Stromal cell of bone marrow (primary cell): Measurements from ENCODE around the gene TAF1A.

Experiments used
- DNase-seq: peaks from one replicate; pipeline ENCODE4 v3.0.0-alpha.2; 2012; ENCODE audit warnings: low read depth

TAF1A gene

DNA sequence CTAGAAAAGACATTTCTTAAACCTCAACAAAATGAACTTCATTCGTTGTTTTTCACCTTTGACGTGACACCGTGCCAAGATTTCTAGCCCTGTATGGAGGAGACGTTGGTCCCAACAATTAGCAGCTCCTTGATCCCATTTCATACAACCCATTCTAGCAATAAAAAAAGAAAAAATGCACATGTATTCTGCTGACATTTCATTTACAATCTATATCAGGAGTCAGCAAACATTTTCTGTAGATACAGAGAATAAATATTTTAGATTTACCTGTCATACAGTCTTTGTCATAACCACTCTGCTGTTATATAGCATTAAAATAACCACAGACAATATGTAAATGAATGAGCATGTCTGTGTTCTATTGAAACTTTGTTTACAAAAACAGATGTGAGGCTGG is 7.0 kb upstream of the TAF1A start:
- DNase-seq = no peak

DNA sequence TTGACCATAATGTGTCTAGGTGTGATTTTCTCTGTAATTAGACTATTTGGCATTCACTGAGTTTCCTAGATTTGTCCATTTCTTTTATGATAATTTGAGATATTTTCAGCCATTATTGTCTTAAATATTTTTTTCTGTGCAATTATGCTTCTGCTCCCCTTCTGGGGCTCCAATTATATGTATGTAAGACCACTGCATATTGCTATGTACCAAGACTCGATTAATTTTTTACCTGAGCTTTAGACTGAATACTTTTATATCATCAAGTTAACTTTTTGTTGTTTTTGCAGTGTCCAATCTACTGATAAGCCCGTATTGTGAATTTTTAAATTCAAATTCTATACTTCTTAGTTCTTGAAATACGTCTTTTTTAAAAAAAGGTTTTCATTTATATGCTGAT is 5.1 kb upstream of the TAF1A start:
- DNase-seq = no peak

DNA sequence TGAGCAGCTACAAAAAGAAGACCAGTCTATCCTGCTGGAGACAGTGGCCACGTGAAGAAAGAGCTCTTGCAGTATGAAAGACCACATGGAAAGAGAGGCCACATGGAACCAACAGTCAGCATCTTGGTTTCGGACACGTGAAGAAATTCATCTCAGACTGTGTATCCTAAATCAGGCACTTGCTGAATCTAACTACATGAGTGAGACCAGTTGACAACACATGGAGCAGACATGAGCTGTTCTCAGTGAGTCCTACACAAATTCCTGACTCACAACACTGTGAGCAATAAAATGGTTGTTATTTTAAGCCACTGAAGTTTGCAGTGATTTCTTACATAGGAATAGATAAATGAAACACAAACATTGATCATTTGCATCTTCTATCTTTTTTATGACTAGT is 2.4 kb upstream of the TAF1A start:
- peak; percentile 50 for DNase-seq

DNA sequence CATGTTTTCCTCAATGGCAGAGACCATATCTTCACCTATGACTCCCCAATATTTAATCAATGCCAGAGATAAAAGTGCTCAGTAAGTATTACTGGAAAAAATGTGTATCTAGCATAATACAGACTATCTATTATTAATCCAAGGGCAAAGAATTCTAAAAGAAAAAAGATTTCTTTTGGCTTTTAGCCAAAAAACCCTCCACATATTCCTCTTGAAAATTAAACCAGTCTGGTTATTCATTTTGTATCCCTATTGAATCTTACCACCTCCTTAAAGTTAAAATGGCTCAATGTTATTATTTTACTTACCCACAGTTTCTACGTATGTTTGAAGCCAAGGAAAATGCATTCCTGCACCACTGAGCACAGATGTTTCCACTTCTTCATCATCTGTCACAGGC is 1.6 kb downstream of the TAF1A start:
- no peak for DNase-seq

DNA sequence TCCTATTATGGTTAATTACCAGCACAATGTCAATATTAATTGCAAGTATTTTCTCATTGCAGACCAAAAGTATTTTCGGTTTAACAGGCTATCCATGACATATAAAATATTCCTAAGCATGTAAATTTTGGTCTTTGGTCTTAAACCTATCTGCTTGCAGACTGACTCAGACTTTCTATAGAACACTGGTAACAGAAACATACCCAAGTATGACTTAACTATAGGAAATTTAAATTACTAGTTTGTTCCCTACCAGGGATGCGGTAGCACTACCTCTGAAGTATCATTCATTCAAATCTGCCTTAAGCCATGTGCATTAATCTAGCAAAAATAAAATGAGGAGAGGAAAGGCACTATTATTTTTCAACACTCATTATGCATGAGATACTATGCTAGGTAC is 2.9 kb downstream of the TAF1A start:
- DNase-seq = no peak

DNA sequence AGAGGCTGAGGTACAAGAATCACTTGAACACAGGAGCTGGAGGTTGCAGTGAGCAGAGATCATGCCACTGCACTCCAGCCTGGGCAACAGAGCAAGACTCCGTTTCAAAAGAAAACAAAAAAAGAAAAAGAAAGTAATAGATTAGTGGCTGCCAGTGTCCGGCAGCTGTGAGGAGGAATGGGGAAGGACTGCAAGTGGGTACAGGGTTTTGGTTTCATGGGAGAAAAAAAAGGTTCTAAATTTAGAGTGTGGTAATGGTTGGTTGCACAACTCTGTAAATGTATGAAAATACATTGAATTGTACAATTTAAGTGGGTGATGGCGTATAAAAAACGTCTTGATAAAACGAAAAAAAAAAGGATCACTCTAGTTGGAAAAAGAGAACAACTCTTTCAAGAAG is 6.7 kb downstream of the TAF1A start:
- no peak for DNase-seq

DNA sequence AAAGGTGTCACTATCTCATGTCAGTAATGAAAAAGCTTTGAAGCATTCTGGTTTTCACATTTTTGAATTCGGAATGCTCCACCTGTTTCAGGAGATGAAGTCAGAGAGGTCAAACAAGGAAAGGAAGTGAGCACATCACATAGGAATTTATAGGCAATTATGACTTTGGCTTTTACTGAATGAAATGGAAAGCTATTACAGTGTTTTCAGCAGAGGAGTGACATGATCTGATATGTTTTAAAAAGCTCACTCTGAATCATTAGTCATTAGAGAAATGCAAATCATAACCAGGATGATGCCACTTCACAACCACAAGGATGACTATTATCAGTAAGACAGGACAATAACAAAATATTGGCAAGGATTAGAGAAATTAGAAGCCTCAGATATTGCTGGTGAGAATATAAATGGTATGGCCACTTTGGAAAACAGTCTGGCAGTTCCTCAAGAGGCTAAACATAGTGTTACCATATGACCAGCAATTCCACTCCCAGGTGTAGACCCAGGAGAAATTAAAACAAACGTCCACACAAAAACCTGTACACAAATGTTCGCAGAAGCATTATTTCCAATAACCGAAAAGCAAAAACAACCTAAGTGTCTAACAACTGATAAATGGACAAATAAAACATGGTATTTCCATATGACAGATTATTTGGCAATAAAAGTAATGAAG is 7.5 kb downstream of the TAF1A start:
- no peak for DNase-seq

DNA sequence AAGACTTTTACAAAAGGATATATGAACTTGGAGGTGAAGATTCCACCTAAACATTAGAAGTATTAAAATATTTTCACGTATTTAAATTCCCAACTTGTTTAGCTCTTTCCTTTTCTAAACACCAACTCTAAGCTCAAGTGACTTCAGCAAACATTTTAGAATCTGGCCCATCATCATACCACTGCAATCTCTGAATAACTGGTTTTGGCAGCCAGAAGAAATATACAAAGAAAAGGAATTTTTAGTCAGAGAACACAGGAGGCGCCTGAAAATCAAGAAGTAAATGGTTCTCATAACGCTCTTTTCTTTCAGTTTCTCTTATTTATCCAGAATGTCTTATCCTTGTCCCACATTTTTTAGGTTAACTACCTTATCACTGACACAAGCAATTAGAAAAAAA is 10.4 kb downstream of the TAF1A start:
- DNase-seq = no peak

DNA sequence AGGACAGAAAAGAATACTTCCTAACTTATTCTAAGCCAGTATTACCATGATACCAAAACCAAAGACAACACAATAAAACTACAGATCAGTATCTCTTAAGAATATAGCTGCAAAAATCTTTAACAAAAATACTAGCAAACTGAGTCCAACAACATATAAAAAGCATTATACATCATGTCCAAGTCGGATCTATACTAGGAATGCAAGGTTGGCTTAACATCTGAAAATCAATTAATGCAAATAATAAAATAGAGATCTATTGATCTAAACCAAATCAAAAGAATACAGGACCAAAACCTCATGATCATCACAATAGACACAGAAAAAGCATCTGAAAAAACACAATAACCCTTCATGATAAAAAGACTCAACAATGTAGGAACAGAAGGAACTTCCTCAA is 18.9 kb downstream of the TAF1A start:
- no peak for DNase-seq

DNA sequence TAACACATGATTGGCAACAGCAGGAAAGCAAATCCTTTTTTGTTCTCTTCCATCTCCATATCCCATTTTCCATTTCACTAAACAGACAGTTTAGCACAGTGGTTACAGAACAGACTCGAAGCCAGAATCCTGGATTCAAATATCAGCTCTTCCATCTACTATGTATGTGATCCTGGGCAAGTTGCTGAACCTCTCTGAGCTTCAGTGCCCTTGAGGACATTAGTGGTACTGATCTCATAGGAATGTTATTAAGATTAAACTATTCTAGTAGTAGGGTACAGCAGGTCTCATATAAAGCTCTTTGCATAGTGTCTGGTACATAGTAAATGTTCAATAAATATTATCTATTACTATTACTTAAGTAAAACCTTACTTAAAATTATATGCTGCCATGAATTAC is 28.1 kb downstream of the TAF1A start:
- DNase-seq = no peak

DNA sequence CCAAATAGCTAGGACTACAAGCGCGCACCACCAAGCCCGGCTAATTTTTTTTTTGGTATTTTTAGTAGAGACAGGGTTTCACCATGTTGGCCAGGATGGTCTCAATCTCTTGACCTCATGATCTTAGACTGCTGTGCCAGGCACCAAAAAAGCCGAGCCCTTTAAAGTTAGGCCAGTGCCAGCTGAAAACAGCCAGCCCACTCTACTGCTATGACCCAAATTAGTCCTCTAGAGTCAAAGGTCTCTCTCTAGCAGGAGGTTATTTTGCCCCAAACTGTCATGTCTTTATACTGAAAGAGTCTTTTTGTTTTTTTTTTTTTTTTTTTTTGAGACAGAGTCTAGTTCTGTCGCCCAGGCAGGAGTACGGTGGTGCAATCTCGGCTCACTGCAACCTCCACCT is 32.2 kb downstream of the TAF1A start:
- no peak for DNase-seq

DNA sequence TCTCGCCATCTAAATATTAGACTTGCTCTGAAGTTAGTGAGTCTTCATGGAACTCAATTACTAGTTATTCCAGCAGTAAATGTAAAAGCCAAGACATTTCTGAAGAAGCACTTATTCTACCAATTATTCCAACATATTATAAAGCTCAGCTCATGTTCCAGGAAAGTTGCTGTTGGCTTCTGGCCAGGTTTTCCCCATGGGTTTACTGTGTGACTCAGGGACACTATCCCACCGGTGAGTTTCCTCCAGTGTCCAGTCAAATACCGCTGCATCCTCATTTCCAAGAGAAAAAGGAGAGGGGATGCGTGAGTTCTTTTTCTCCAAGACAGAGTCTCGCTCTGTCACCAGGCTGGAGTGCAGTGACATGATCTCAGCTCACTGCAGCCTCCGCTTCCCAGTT is 32.6 kb downstream of the TAF1A start:
- DNase-seq = no peak

DNA sequence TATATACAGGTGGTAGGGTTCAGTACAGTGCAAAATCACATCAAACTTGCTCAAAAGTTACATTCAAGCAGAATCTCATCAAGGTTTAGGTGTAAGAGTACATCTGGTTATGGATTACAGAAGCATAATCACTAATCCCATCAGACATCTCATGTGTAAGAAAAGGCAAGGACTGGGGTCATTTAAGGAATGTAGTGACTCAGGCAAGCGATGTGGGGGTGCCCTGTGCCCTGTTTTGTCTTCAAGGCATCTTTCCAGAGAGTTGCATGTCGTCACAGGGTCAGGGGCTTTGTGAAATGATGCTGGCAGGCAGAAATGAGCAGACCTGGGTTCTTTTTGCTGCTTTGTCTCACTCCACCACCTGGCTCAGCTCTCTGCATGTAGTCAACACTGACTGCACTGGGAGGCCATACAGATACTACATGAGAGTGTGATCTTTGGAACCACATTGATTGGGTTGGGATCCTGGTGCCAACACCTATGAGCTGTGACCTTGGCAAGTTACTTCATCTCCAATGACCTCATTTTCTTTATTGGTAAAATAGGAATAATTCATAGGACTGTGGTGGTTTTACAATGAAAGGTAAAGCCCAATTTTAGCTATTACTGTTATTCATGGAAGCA is 33.6 kb downstream of the TAF1A start:
- DNase-seq = no peak

DNA sequence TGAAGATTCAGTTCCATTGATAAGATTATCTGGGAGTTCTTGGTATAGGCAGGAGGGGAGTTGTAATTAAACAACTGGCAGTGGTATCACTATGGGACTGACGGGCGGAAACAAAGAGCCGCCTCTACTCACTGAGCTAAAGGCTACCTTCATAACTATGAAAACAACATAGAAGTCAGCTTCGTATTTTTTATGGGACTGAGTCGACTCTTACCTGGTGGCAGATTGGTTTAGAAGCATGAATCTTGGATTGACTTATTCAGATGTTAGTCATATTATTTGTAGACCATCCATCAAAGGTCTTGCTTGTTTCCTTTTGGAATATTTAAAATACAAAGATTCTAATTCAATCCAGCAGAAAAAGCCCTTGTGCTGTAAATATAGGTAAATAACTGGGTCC is 35.6 kb downstream of the TAF1A start:
- DNase-seq = no peak

DNA sequence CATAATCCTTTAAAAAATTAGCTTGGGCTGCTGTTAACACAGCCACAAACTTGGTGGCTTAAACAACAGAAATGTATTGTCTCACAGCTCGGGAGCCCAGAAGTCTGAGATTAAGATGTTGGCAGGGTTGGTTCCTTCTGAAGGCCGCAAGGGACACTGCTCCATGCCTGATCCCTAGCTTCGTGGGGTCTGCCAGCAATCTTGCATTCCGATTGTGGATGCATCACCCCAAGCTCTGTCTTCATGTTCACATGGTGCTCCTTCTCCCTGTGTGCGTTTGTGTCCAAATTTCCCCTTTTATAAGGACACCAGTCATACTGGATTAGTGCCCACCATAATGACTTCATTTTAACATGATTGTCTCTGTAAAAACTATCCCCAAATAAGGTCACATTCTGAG is 36.9 kb downstream of the TAF1A start:
- DNase-seq = no peak

DNA sequence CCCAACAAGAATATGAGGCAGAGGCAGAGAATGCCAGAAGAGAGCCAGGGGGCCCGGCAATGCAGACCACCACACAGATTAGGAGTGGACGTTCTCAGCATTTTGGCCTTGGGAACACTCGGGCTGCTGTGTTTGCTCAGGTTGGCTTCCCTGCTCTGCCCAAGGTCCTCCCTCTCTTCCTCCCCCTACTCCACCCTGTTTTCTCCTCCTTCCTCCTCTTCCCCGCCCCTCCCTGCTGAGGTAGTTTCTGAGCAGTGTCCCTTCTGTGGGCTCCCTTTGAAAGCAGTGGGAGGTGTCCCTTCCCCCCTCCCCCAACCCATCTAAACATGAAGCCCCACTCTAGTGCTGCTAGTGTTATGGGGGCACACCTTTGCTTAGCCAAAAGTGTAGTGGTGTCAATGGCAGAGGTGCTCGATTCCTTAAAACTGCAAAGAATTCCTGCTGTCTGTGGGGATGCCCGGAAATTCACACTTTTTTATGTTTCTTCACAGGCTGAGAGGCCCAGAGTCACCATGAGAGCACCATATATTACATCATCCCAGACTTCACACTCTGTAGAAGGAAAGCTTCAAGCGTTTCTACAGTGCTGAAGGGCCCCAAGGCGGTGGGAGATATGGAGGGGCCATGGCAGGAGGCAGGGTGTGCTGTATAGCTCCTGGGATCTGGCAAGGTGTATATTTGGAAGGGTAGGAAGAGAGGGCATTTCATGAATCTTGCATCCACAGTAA is 41.6 kb downstream of the TAF1A start, which contains the start of gene HHIPL2:
HHIPL2 (minus strand) TSS at position 161 of the 728 bp plus-strand sequence; CDS start at position 101, 60 bp downstream.
- DNase-seq = no peak

DNA sequence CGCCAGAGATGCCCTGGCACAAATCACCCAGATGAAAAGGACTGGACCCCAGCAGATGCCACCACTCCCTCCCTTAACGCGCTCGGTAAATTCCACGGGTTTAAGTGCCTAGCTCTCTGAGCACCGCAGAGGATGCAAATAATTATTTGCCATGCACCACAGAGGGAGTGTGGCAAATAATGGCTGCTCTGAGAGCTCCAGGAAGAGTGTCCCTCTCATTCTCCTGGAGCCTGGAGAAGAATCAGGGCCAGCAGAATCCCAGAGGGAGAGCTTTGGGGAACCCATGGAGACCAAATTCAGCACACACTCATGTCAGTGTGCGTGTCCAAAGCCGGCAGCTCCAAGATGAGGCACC is 42.5 kb downstream of the TAF1A start:
- DNase-seq = no peak

DNA sequence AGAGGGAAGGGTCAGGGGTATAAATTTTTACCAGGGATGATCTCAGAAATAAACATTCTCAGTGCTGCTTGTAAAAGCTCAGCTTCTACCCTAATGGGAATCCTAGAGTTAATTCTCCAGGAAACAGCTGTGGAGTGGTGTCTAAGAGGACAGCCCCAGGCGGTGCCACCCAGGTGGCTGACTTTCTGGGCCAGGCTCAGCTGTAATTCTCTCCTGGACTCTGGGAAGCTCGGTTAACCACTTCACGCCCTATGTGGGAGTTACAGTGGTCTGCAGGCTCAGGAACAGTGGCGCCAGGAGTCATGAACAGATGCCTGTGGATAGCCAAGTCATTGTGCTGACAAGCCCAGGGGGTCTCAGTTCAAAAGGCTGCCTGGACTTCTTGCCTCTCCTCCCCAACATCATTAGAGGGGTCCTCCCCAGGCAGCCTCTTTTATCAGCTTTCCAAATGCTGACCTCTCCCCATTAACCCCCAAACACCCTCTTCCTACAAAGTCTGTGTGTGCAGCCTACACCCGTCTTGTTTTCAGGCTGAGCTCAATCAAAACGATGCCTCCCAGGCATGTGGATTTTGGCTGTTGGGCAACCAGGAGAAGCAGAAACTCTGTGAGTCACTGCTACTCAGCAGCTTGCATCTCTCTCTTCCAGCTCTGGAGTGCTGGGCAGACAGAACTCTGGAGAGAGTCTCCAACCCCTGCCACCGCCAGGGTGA is 43.0 kb downstream of the TAF1A start:
- peak; percentile 88 for DNase-seq

DNA sequence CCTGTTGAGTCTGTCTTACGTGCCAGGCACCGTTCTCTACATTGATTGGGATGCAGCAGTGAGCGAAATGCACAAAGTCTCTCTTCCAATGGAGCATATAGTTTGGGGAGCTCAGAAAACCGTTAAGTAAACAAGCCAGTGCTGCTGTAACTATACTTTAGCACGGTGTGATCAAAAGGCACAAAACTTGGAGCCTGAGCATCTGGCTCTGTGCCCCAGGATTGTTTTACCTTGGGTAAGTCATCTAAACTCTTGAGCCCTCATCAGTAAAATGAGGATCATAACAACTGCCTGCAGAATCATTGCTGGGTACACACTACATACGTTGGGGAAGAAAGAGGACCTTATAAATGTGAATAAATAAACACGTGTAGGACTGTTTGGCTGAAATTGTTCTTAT is 43.6 kb downstream of the TAF1A start:
- DNase-seq = no peak

DNA sequence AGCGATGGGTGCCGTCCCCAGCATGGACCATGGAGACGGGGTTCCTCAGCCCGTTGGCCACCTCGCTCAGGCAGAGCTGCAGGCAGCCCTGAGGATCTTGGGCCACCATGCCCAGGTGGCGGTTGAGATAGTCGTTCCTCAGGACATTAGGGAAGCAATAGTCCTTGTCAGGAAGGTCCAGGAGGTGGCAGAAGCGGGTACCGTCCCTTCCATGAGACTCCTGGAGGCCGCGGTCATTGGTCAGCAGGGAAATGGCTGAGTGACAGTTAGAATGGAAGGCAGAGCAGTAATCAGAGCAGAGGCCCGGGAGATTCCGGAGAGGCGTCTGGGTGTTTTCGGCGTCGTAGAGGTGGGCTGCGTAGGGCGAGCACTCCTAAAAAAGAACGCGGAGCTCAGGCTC is 45.9 kb downstream of the TAF1A start:
- DNase-seq = no peak

DNA sequence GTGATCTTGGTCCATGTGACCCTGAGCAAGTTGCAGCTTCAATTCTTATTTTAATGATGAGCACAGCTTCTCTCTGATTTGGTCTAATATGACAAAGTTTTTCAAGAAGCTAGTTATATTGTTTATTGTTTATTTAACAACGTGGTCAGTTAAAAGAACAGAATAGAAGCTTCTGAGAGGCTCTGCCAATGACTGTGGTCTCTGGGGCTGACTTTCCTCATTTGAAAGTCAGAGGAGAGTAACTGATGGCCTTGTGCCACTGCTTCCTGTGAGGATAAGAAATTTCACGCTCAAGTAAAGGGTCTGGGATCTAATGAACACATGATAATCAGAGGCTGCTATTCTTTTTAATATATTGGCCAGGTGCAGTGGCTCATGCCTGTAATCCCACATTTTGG is 49.1 kb downstream of the TAF1A start:
- DNase-seq = no peak

DNA sequence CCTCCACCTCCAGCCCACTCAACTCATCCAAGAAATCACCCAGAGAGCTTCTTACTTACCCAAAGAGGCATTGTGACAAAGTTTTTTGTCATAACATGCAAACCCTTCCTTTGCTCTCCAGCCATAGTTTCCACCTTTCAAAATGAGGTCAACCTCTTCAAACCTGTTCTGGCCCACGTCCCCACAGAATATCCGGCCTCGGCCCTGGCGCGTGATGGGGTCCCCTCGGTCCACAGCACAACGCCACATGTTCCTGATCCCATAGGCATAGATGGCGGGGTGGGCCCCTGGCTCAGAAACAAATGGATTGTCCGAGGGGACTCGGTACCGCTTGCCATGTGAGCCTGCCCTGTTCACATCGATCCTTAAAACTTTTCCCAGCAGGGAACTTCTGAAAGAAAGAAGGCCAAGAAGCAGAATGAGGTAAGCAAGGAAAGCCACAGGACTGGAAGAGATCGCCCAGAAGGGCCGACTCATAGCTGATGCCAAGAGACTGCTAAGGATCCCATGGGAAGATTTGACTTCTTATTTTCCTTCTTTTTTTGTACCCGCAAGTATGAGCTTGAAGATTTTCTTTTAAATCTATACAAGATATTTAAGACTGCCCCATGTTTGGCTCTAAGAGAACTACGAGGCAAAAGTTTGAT is 49.7 kb downstream of the TAF1A start:
- DNase-seq = peak; percentile 76
